ENCODE data around the gene PIK3CD.

- no peak for TF ChIP-seq CTCF (conservative IDR thresholded peaks at IDR 0.05)
- TF ChIP-seq EZH2 (IDR thresholded peaks at IDR 0.05; ENCODE audit: low read depth): no peak
Measured at GRCh38 chr1:9706178-9706577, 54.6 kb downstream of the PIK3CD start.

Data from PC-9 (cell line).